Prostate gland (tissue), 2 donors: ENCODE measurements around the gene LBH. TPM values are rescaled to one million over a fixed set of nuclear protein-coding genes. Genes with fewer than 3 reads are reported as not detected.
A peak's percentile ranks its signal among the peaks of the same experiment; 100 is the strongest.

Experiments
- DNase-seq: peaks from one replicate; pipeline ENCODE4 v3.0.0-alpha.2; 2019; ENCODE audit warnings: low spot score
- H3K27ac ChIP-seq, 2 donors: fragments of 200-600 bp; sonication (generic); 2 replicates each; pipeline ENCODE4 v1.5.1; 2017 to 2019
- H3K27me3 ChIP-seq: fragments of 200-600 bp; sonication (generic); replicated peaks from 2 replicates; pipeline ENCODE4 v1.5.1; 2019; ENCODE audit not compliant: insufficient read depth
- H3K36me3 ChIP-seq, 2 donors: fragments of 200-600 bp; sonication (generic); 1 replicate in 1 of 2; 2 replicates in 1 of 2; pipeline versions ENCODE4 v1.5.1 to v1.8.1; 2017 to 2019
- H3K4me1 ChIP-seq: fragments of 200-600 bp; sonication (generic); replicated peaks from 2 replicates; pipeline ENCODE4 v1.5.1; 2019
- H3K4me3 ChIP-seq, 2 donors: fragments of 200-600 bp; sonication (generic); 2 replicates each; pipeline ENCODE4 v1.5.1; 2017 to 2019
- H3K9me3 ChIP-seq: fragments of 200-600 bp; sonication (generic); 2 replicates; pipeline ENCODE4 v1.5.1; 2017
- CTCF ChIP-seq, 4 experiments: fragments of 200-600 bp in 2 of 4; fragments of 450-650 bp in 2 of 4; sonication (generic) in 2 of 4; IDR thresholded peaks; 1 replicate in 3 of 4; 2 replicates in 1 of 4; pipeline ENCODE4 v1.5.1; 2016 to 2019; ENCODE audit warnings: antibody characterized with exemption in 4 of 4, mild to moderate bottlenecking in 2 of 4, moderate library complexity in 2 of 4
- POLR2A ChIP-seq: fragments of 450-650 bp; IDR thresholded peaks from one replicate; pipeline ENCODE4 v1.6.1; 2016; ENCODE audit warnings: antibody characterized with exemption, mild to moderate bottlenecking
- POLR2AphosphoS5 ChIP-seq: sonication (generic); formaldehyde crosslinking; IDR thresholded peaks from one replicate; pipeline ENCODE4 v1.6.1; 2017; ENCODE audit warnings: antibody characterized with exemption
- WGBS: methylation state at CpG from one replicate; pipeline ENCODE4 v1.1.5; 2018; 5-methylcytosine and 5-hydroxymethylcytosine counted together
- intact Hi-C: fragments of 100-400 bp; cut with DNase I; formaldehyde crosslinking; loops from one replicate; pipeline ENCODE4 v1.14.2; 2022
- total RNA-seq, 2 donors: library from RNA; depleted of rRNA; stranded (reverse); fragments of >200 nt; gene quantifications; one replicate each; pipeline ENCODE4 v1.1.0, GENCODE V29; 2016

The LBH gene
- total RNA-seq, 2 donors from 2014 or later: 33.3 to 41.8 TPM

- TF ChIP-seq CTCF (IDR thresholded peaks at IDR 0.05) (no peak), POLR2A (no peak), POLR2AphosphoS5 (no peak)
Observed at GRCh38 chr2:30237239-30237965, 6.1 kb downstream of the LBH start.

GRCh38 chr2:30237966-30238800 is 6.8 kb downstream of the LBH start:
- intact Hi-C loops: no loop called here
- H3K4me3 ChIP-seq: no peak overlapping the region
- no peaks in the 10 kb centered on the region for H3K27me3 ChIP-seq
- H3K9me3 ChIP-seq: no peaks in the 10 kb centered on the region
- no peak for DNase-seq
- H3K27ac ChIP-seq: no peak overlapping the region
- H3K36me3 ChIP-seq: no peaks in the 10 kb centered on the region
- 84% methylated on average over 13 of the region's 13 CpGs for WGBS
- TF ChIP-seq POLR2A (no peak), CTCF (IDR thresholded peaks at IDR 0.05) (no peak), POLR2AphosphoS5 (no peak)
- no peaks in the 10 kb centered on the region for H3K4me1 ChIP-seq

More at GRCh38 chr2:30237239-30237965, 6.1 kb downstream of the LBH start:
- no peaks in the 10 kb centered on the region for H3K4me1 ChIP-seq
- H3K4me3 ChIP-seq: no peak overlapping the region
- DNase-seq: no peak
- intact Hi-C loops: no loop called here
- H3K9me3 ChIP-seq: no peaks in the 10 kb centered on the region
- no peak overlapping the region for H3K27ac ChIP-seq
- WGBS: 72% methylated on average over 8 of the region's 8 CpGs
- H3K36me3 ChIP-seq: no peaks in the 10 kb centered on the region
- H3K27me3 ChIP-seq: no peaks in the 10 kb centered on the region

GRCh38 chr2:30239308-30239985 is 8.1 kb downstream of the LBH start:
- H3K36me3 ChIP-seq: no peaks in the 10 kb centered on the region
- H3K27me3 ChIP-seq: no peaks in the 10 kb centered on the region
- no peaks in the 10 kb centered on the region for H3K9me3 ChIP-seq
- H3K4me3 ChIP-seq: no peak overlapping the region
- intact Hi-C loops: no loop called here
- WGBS: 71% methylated on average over 11 of the region's 11 CpGs
- DNase-seq: peak; percentile 23
- H3K27ac ChIP-seq: no peak overlapping the region
- H3K4me1 ChIP-seq: no peaks in the 10 kb centered on the region
- peak in 3 of 4 experiments; percentile 53 to 66 (median 63) for TF ChIP-seq CTCF (IDR thresholded peaks at IDR 0.05)
- no peak for TF ChIP-seq POLR2A
- TF ChIP-seq POLR2AphosphoS5: peak; percentile 37

- H3K4me3 ChIP-seq: no peak overlapping the region
- TF ChIP-seq CTCF (IDR thresholded peaks at IDR 0.05) (no peak), POLR2AphosphoS5 (no peak), POLR2A (no peak)
- no peak for DNase-seq
- no peaks in the 10 kb centered on the region for H3K4me1 ChIP-seq
- intact Hi-C loops: no loop called here
- no peaks in the 10 kb centered on the region for H3K27me3 ChIP-seq
- WGBS: 53% methylated on average over 12 of the region's 12 CpGs
- H3K27ac ChIP-seq: no peak overlapping the region
- H3K9me3 ChIP-seq: no peaks in the 10 kb centered on the region
- H3K36me3 ChIP-seq: no peaks in the 10 kb centered on the region
Observed at GRCh38 chr2:30239986-30240752, 8.8 kb downstream of the LBH start.
